Neural cell (in vitro differentiated cells): ENCODE measurements around the gene LVRN.

Source experiments
- EP300 ChIP-seq: fragments of 450-650 bp; conservative IDR thresholded peaks from 2 replicates; pipeline ENCODE4 v1.6.1; 2014; ENCODE audit warnings: antibody characterized with exemption, mild to moderate bottlenecking, moderate library complexity; ENCODE audit not compliant: poor library complexity, severe bottlenecking
- EZH2 ChIP-seq: fragments of 200-600, 300-800 bp; shearing (Covaris generic), sonication (generic); IDR thresholded peaks from 2 replicates; pipeline ENCODE4 v1.6.1; 2014; ENCODE audit warnings: antibody characterized with exemption, low read length, borderline replicate concordance, mild to moderate bottlenecking; ENCODE audit not compliant: insufficient read depth, poor library complexity, severe bottlenecking
- MXI1 ChIP-seq: fragments of 450-650 bp; conservative IDR thresholded peaks from 2 replicates; pipeline ENCODE4 v1.6.1; 2014; ENCODE audit warnings: antibody characterized with exemption, mild to moderate bottlenecking; ENCODE audit not compliant: poor library complexity, severe bottlenecking
- POLR2AphosphoS5 ChIP-seq: IDR thresholded peaks from 2 replicates; pipeline ENCODE4 v1.6.1; 2012
- RAD21 ChIP-seq: fragments of 450-650 bp; conservative IDR thresholded peaks from 2 replicates; pipeline ENCODE4 v1.6.1; 2014; ENCODE audit warnings: antibody characterized with exemption, mild to moderate bottlenecking, moderate library complexity
- REST ChIP-seq: IDR thresholded peaks from 2 replicates; pipeline ENCODE4 v1.6.1; 2012; ENCODE audit warnings: borderline replicate concordance
- SMC3 ChIP-seq: fragments of 450-650 bp; conservative IDR thresholded peaks from 2 replicates; pipeline ENCODE4 v1.6.1; 2014; ENCODE audit warnings: antibody characterized with exemption, mild to moderate bottlenecking, moderate library complexity; ENCODE audit not compliant: poor library complexity
- TAF1 ChIP-seq: IDR thresholded peaks from 2 replicates; pipeline ENCODE4 v1.6.1; 2012; ENCODE audit warnings: low read depth
- TF ChIP-seq, protein P1 (sequence below): fragments of 450-650 bp; IDR thresholded peaks from 2 replicates; pipeline ENCODE4 v1.5.1; 2014; ENCODE audit warnings: antibody characterized with exemption, mild to moderate bottlenecking, moderate library complexity; ENCODE audit not compliant: poor library complexity, severe bottlenecking

DNA sequence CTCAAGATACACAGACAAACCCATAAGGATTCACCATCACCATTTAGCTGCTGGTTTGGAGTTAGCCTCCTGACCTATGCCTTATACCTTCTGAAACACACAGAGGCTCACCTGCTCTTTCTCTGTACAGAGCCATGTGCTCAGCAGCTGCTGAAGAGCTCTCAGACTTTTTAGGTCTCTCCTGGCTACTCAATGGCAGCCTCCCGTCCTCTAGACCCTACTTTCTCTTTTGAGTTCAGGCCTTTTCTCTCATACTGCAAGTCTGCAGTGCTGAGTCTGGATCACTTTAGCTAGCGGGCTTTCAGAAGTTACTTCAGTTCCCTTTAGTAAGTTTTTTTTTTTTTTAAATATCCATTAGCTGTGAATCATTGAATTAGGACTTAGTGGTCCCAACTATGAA lies 25.7 kb downstream of the LVRN start:
- TF ChIP-seq, protein P1, sequence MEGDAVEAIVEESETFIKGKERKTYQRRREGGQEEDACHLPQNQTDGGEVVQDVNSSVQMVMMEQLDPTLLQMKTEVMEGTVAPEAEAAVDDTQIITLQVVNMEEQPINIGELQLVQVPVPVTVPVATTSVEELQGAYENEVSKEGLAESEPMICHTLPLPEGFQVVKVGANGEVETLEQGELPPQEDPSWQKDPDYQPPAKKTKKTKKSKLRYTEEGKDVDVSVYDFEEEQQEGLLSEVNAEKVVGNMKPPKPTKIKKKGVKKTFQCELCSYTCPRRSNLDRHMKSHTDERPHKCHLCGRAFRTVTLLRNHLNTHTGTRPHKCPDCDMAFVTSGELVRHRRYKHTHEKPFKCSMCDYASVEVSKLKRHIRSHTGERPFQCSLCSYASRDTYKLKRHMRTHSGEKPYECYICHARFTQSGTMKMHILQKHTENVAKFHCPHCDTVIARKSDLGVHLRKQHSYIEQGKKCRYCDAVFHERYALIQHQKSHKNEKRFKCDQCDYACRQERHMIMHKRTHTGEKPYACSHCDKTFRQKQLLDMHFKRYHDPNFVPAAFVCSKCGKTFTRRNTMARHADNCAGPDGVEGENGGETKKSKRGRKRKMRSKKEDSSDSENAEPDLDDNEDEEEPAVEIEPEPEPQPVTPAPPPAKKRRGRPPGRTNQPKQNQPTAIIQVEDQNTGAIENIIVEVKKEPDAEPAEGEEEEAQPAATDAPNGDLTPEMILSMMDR, result no peak
- TF ChIP-seq POLR2AphosphoS5 (no peak), MXI1 (no peak), REST (no peak), EP300 (no peak), TAF1 (no peak), EZH2 (no peak), RAD21 (no peak), SMC3 (no peak)
